HG02884 (cell line): ENCODE data around the gene SYNE2.
"Not testable (repeated sequence)": the region's sequence is repeated elsewhere in the genome, so short reads cannot be mapped to it uniquely, and the experiment has no call there.

ENCODE experiments used
- ATAC-seq: cut with Tn5 transposase; IDR thresholded peaks from one replicate; pipeline ENCODE4 v1.9.1; 2021; ENCODE audit warnings: mild to moderate bottlenecking, moderate library complexity; ENCODE audit not compliant: unreplicated experiment

Gene SYNE2

DNA sequence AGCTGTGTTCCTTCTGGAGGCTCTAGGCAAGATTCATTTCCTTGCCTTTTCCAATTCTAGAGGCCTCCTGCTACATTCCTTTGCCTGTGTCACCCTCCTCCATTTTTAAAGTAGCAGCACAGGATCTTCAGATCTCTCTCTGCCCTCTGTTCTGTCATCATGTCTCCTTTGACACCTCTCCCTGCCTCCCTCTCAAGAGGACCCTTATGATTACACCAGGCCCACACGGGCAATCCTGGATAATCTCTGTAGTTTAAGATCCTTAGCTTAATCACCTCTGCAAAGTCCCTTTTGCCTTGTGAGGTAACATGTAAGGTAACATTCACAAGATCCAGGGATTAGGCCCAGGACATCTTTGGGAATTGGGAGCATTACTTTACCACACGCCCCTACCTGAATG is 155.2 kb downstream of the SYNE2 start:
- no peak for ATAC-seq

DNA sequence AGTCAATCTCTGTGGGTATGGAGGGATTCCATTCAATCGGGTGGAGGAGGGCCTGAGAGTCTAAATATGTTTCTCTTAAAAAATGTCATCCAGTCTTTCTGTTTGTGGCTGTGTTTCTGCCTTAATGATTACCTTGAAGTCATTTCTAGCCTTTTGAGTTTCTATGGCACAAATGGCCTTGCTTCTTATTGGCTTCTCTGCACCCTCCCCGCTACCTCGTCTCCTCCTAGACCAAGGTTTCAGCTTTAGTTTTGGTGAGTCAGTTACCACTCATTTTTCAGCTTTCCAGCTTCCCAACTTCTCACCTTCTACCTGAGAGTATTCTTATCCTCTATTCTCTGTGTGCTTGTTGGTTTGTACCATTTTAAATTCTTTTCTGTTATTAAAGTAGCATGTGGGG is 159.2 kb downstream of the SYNE2 start:
- no peak for ATAC-seq

GRCh38 chr14:64012720-64013119 is 159.9 kb downstream of the SYNE2 start:
- ATAC-seq = no peak

DNA sequence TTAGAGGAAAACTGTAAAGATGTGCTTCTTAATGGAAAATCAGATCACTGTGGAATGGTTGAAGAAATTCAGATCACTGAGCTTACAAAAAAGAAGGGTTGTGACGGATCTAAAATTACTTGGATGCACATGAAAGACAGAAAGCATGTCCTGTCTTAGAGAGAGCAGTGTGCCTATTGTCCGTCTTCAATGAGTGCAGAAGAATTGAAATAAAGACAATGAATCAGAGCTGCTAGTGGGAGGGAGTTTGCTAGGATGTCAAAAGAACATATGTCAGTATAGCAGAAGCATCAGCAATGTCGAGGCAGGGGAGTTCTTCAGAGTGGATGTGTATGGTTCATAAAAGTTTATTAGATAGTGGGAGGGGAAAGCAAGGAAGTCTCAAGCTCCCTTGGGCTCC is 172.7 kb downstream of the SYNE2 start:
- no peak for ATAC-seq

- no peak for ATAC-seq
Measured at GRCh38 chr14:64026600-64026999, 173.8 kb downstream of the SYNE2 start.

GRCh38 chr14:64035143-64035542 is 182.3 kb downstream of the SYNE2 start:
- no peak for ATAC-seq

DNA sequence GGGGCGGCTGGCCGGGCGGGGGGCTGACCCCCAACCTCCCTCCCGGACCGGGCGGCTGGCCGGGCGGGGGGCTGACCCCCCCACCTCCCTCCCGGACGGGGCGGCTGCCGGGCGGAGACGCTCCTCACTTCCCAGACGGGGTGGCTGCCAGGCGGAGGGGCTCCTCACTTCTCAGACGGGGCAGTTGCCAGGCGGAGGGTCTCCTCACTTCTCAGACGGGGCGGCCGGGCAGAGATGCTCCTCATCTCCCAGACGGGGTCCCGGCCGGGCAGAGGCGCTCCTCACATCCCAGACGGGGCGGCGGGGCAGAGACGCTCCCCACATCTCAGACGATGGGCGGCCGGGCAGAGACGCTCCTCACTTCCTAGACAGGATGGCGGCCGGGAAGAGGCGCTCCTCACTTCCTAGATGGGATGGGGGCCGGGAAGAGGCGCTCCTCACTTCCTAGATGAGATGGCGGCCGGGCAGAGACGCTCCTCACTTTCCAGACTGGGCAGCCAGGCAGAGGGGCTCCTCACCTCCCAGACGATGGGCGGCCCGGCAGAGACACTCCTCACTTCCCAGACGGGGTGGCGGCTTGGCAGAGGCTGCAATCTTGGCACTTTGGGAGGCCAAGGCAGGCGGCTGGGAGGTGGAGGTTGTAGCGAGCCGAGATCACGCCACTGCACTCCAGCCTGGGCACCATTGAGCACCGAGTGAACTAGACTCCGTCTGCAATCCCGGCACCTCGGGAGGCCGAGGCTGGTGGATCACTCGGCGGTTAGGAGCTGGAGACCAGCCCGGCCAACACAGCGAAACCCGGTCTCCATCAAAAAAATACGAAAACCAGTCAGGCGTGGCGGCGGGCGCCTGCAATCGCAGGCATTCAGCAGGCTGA is 185.3 kb downstream of the SYNE2 start:
- not testable (repeated sequence) for ATAC-seq

DNA sequence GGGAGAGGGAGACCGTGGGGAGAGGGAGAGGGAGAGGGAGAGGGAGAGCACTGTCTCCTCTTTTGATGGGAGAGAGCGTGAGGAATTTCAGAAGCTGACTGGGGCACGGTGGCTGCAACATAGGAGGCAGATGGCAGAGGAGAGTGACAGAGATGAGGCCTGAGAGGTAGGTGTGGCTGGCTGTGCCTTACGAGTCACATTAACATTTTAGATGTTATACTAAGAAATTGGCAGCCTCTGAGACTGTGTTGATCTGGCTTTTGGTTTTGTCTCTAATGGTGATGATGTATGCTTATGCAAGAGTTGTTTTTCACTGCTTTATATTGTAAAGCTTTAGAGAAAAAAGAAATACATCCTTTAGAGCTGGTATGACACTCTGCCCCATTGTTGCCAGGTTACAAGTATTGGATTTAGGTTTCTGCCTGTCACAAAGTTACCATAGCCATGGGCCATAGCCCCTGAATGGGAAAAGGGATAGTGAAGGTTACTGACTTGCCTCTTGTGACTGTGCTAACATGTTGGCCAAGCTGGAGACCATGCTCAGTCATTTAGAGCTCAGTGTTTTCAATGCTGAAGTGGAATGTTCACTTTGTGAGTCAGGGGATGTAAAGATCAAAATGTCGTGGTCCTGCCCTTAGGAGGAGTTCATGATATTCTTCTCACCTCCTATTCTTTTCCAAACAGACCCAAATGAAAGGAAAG is 186.2 kb downstream of the SYNE2 start:
- no peak for ATAC-seq

DNA sequence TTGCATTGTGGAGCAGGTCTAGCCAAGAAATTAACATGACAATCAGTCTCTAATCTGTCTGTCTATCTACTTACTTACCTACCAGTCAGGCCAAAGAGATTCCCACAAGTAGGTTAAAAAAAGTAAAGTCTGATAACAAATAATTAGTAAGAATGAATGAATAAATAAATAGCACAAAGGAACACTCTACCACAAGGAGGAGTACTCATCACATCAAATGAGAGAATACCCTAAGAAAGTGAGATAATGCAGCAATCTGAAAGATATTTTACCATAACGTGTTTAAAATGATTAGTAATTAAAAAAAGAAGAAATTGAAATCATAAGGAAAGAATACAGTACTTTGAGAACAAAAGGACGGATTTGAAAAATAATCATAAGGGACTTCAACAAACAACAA is 187.2 kb downstream of the SYNE2 start:
- ATAC-seq = no peak

DNA sequence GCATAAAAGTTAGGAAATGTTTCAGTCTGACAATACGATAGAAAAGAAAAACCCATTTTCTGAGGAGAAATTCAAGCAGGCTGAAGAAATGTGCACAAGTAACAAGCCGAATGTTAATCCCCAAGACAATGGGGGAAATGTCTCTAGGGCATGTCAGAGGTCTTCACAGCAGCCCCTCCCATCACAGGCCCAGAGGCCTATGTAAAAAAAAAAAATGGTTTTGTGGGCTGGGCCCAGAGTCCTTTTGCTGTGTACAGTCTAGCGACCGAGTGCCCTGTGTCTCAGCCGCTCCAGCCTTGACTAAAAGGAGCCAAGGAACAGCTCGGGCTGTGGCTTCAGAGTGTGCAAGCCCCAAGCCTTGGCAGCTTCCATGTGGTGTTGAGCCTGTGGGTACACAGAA is 190.5 kb downstream of the SYNE2 start:
- ATAC-seq = not testable (repeated sequence)

GRCh38 chr14:64045091-64045490 is 192.3 kb downstream of the SYNE2 start:
- ATAC-seq = no peak

- ATAC-seq = no peak
Measured at GRCh38 chr14:64049616-64050381, 197.0 kb downstream of the SYNE2 start.

DNA sequence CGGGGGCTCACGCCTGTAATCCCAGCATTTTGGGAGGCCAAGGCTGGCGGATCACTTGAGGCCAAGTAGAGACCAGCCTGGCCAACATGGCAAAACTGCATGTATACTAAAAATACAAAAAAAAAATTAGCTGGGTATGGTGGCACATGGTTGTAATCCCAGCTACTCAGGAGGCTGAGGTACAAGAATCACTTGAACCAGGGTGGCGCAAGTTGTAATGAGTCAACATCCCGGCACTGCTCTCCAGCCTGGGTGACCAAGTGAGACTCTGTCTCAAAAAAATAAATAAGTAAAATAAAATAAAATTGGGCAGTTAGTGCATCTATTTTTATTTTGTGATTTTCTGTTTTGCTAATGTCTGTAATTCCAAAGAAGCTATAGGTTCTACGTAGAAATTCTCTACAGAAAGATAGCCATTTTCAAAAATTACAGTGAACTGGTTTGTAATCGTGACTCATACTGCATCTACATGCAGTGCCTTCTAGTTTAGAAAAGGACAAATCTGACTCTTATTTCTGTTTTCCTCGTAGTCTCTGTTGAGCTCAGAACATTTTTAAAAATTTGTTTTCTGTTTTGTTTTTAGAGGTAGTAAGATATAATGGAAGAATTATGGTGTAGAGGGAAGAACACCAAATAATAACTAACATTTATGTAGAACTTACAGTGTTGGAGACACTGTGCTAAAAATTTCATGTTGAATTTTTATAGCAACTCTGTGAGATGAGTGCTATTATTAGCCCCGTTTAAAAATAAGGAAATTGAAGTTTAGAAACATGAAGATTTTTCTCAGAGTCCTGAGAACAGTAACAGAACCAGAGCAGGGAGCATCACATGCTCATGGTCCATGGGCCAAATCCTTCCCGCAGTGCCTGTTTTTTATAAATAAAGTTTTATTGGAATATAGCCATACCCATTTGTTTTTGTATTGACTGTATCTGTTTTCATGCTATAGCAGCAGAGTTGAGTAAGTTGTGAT is 201.2 kb downstream of the SYNE2 start:
- no peak for ATAC-seq

GRCh38 chr14:64059454-64060198 is 206.8 kb downstream of the SYNE2 start:
- no peak for ATAC-seq

DNA sequence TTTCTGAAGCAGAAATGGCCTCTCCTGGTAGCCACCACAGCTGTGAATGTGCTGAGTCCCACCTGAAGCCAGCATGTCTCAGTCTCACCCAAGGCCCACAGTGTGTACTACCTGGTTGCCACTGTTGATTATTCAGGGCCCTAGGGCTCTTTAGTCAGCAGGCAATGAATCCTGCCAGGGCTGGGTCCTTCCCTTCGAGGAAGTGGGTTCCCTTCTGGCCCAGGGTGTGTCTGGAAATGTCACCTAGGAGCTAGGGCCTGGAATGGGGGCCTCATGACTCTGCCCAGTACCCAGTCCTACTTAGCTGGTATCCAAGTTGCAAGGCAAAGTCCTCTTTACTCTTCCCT is 207.4 kb downstream of the SYNE2 start:
- ATAC-seq = no peak

DNA sequence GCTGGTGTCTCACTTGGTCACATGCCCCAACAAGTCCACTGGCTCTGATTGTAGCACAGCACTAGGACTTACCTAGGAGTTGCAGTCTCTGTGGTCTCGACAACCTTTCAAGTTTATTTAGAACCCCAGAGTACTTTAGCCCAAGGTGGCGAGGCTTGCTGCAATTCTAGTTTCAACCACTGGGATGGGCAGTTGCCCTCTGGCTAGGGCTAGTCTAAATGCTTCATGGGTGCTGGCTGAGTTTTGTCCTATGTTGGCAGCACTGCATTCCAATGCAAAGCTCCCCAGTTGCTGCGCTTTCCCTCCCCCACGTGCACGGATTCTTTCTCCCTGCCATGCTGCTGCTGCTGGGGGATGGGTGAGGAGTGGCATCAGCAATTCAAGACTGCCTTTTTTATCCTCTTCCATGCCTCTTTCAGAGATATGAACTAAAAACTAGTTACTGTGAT is 207.9 kb downstream of the SYNE2 start:
- no peak for ATAC-seq

DNA sequence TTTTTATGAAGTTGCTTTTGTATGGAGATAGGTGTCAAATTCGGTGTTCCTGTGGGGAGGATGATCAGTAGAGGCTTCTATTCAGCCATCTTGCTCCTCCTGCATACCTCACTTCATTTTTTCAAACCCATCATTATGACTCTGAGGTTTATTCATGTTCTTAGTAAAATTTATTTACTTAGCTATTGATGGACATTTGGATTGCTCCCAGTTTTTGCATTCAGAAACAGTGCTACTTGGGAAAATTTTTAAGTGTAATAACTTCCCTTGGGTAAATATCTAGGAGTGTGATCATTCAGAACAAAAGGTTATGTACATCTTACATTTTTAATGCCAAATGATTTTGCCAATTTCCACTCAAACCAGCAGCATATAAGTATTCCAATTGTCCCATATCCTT is 208.3 kb downstream of the SYNE2 start:
- ATAC-seq = no peak

- ATAC-seq = no peak
Measured at GRCh38 chr14:64061706-64062105, 208.9 kb downstream of the SYNE2 start.

DNA sequence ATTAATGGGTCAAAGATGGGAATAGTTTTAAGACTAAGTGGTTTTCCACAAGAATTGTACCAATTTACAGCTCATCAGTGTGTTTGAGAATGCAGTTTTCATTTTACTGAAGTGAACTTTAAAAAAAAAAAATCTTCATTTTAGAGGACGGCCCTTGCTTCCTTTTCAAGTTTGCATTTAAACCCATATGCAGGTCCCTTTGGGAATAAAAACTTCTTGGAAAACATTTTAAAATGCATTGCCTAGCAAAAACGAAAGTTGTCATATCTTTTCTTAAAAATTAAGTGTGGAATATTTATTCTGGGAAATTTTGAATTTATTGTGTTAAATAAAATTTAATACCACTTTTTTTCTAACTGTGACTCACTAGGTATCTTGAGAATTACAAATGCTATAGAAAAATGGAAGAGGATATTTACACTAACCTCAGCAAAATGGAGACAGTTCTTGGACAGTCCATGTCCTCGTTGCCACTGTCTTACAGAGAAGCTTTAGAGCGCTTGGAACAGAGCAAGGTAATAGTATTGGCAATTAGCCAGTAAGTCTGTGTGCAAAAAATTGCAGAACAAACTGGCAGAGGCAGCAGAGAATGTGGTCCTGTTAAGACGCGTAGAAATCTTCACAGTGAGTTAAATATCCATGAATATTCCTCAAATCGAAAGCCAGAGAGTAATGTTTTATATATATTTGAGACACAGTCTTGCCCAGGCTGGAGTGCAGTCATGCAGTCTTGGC is 209.7 kb downstream of the SYNE2 start:
- no peak for ATAC-seq
